ENCODE data around the gene MACROD2. TPM values are rescaled to one million over a fixed set of nuclear protein-coding genes. Genes with fewer than 3 reads are reported as not detected.

The MACROD2 gene
- total RNA-seq, 1 donor from 2014 or later: 47.7 TPM

DNA sequence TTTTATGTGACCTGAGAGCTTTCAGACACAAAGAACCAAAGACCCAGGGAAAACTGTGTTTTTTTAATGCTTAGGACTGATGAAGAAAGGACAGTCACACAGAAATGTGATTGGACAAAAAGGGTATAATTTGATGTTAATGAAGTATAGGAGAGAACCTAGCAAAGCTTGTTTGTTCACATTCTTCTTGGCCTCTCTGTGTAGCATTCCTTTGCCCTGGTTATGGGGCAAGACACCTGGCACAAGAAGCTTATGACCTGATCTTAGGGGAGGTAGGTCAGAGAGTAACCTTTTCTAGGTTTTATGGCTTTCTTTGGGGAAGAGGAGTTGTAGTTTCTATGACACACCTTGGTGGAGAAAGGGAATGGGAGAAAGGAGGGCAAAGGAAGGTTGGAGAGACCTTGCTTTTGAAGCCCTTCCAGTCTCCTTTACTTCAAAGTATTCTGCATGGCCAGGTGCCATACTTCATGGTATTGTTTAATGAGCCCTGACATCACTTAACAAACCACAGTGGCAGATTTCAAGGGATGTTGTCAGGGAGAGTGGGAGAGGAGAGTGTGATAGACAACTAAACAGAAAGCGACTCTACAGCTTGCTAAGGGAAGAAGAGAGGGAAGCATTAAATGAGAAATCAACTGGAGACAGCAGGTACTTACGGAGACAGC, 1043.9 kb downstream of the MACROD2 start:
- no peak for FAIRE-seq
- DNase-seq (ENCODE audit: low spot score in 2 of 2): no peak

DNA sequence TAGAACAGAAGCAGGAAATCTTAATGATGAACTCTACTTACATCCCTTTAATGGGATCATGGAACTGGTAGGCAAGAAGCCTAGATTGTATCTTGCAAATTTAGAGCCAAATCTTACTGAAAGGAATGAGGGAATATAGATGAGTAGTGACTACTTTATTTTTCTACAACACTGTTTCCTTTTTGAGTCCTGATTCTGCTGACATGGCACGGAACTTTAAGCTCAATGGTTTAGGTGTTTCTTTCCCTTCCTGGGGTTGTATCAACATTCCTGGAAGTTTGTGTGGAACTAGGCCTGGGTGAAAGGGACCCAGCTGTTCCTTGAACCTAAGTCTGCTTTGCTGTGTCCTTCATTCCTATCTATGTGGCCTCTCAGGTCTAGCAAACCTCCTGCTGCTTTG, 1047.4 kb downstream of the MACROD2 start:
- FAIRE-seq: no peak

DNA sequence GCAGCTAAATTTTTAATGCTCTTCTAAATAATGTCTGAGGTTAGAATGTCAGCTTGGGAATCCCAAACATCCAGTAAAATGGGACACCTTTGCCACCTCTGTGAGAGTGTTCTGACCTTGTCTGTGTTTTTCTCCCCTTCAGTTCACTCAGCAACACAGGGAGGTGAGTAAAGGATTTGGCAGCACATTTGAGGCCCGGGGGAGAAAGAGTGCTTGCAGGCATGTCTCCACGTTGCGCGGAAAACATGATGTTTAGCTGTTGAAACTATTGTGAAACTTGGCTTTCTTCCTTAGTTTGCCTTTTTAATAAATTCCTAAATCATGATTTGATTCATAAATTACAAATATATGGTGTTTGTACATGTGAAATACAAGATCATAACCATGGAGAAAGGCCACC, 1049.9 kb downstream of the MACROD2 start:
- DNase-seq (ENCODE audit: low spot score in 2 of 2): no peak
- FAIRE-seq: no peak

More for the DNA sequence above, 1047.4 kb downstream of the MACROD2 start:
- DNase-seq (ENCODE audit: low spot score in 2 of 2): no peak

DNA sequence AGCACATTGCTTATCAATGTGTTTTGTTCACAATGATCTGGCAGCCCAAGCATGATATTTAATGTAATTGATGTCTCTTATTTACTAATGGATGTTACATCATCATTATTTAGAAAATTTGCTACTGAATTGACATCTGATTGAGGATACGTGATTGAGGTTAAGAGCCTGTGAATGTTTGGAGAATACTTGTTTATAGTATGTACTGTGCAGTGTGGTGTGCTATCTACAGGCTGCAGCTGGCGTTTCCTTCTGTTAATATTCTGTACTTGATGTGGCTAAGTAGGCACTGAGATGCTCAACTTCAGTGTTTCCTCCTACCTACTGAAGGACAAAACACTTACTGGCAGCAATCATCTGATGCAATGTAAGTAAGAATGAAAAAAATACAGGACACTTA, 1051.7 kb downstream of the MACROD2 start:
- FAIRE-seq (no peak), DNase-seq (ENCODE audit: low spot score in 2 of 2) (no peak)

DNA sequence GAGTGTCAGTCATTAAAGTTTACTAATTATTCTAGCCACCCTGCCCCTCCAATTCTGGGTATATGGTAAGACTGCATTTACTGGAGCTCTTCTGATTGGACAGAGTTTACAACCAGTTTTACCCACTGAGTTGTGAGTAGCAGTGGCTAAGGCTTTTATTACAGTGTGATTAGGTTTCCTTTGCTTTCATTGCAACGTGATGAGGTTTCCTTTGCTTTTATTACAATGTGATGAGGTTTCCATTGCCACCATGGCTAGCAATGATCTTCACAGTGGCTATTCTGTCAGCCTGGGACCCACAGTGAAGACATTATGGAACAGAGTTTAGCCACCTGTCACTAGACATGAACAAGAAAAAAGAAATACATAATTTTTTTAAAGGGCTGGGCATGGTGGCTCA, 1052.3 kb downstream of the MACROD2 start:
- FAIRE-seq (no peak), DNase-seq (ENCODE audit: low spot score in 2 of 2) (no peak)

DNA sequence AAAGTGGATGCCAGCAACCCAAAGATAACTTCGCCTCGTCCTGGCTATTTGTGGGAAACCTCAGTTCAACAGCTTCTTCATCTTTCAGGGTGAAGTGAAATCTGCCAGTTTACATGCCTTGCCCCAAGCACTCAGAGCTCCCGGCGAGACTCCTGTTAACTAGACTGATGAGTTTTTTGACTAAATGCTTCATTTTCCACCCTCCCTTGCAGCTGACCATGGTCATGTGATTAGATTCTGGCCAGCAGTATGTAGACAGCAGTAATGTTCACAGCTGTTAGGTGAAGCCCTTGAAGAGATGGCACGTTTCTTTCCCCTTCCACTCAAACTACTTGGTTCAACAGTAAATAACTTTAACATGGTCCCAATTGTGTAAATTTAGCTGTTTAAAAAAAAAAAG, 1060.9 kb downstream of the MACROD2 start:
- DNase-seq (ENCODE audit: low spot score in 2 of 2) (no peak), FAIRE-seq (no peak)

DNA sequence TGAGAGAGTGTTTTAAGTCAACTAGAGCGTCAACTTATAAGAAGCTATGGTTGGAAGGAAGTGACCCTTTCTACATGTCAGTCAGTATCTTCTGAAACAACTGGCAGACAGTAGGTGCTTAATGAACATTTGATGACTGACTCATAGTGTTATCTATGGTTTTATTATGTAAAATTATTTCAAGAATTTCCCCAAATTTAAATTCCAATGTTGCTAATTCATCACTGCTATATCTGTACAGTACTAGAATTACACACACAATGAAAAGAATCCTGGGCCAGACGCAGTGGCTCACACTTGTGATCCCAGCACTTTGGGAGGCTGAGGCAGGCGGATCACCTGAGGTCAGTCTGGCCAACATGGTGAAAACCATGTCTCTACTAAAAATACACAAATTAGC, 1063.5 kb downstream of the MACROD2 start:
- FAIRE-seq: no peak
- DNase-seq (ENCODE audit: low spot score in 2 of 2): no peak

DNA sequence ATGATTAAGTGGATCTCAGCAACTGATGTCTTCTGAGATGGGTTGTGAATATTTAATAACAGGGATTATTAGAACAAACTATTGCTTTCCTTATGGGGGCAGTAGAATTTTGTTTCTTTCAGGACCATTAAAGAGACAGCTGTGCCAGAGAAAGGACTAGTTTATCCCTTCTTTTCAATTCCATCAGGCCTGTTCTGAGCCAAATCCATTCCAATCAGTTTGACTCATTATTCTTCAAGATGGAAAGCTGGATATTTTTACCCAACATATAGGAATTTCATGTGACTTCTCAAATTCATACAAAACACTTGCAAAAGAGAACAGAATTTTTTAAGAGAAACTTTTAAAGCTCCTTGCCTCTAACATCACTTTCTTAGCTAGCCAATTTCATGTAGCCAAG, 1064.1 kb downstream of the MACROD2 start:
- DNase-seq (ENCODE audit: low spot score in 2 of 2) (no peak), FAIRE-seq (no peak)

DNA sequence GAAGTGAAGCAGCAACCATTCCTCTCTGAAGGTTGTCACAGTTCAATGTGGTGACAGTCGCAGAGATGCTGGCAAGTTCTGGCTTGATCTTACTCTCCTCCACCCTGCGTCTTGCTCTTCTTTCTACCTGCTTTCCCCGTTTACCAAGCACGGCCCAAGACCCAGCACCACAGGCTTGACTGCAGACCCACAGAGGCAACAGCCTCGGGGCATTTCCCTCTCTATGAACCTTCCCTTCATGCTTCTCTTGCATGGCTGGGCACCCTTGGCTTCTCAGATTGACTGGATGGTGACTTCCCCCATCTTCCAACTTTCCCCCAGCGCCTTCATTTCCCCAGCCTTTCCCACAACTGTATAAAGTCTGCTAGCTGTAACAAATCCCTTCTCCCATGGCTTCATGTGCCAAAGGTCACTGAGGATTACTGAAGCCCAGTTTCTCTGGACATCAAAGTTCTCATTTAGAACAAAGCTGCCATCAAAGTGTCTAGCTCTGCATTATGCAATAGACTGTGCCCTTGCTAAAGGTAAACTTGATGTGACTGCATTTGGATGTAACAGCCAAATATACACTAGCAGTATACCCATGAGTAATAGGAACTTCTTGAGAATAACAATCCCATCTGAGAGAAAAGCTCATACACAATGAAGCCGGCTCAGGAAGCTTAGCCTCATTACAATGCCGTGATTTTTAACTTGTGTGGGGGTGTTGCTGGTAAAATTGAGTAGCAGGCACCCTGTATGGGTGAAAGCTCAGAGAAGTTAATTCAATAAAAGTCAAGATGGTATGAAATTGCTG, 1065.1 kb downstream of the MACROD2 start:
- FAIRE-seq (no peak), DNase-seq (ENCODE audit: low spot score in 2 of 2) (no peak)

DNA sequence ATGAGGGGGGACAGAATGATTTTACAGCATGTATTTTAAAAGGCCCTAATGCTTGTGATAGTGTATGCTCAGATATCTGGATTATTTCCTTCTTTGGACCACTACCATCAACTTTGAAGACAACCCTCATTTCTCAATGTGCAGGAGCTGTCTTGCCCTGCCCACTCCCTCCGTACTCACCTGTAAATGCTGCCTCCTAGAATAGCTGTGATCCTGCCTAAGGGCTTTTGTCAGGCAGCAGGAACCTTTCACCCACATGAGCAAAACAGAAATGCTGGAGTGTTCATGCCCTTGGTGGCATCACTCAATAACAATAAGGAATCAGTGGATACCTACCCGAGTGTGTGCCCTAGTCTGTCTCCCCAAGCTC, 1065.7 kb downstream of the MACROD2 start:
- FAIRE-seq: no peak
- DNase-seq (ENCODE audit: low spot score in 2 of 2): no peak

DNA sequence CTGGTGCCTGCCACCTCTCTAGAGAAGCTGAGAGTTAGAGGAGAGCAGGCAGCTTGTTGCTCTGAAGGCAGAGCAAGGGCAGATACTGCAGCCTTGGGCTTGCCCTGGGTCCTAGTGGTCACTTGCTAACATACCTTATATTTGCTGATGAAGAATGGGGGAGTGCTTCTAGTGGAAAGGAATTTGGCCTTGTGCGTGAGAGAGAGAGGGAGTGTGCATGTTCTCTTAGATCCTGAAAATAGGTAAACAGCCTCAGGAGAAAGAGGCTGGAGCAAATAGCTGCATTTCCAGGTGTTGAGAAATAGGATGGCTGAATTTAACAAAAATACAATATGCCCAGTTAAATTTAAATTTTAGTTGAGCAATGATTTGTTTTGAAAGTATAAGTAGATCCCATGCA, 1066.6 kb downstream of the MACROD2 start:
- FAIRE-seq (no peak), DNase-seq (ENCODE audit: low spot score in 2 of 2) (no peak)

DNA sequence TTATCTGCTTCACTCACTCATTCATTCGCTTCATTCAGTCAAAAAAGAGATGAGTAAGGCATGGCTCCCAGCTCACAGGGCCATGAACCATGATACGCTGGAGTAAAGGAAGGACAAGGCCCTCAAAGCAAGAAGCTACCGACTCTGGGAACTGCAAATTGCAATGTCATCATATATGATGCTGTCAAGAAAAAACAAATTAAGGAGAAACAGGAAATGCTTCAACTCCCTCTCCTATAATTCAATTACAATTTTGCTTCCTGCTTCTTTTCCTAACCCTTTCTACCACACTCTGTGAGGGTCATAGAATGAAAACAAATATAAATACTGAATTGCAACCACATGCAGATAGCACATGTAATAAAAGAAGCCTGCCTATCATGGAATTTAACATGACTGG, 1067.8 kb downstream of the MACROD2 start:
- DNase-seq (ENCODE audit: low spot score in 2 of 2): no peak
- FAIRE-seq: no peak

DNA sequence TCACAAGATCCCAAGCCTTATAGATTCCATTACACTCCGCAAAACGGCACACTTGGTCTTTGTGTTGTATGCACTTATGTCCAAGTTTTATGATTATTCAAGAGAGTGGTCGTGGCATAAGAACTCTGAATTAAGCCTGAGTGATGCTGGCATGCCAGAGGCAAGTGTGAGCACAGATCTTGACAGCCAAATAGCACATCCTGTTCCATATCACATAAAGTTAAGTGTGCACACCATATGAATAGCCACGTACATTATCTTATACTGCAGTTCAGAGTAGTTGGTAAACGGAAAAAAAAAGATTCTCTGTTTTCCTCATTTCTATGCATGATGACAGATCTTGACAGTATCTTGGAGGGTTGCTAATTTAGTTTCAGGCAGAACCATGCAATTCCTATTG, 1069.4 kb downstream of the MACROD2 start:
- DNase-seq (ENCODE audit: low spot score in 2 of 2): no peak
- FAIRE-seq: no peak

DNA sequence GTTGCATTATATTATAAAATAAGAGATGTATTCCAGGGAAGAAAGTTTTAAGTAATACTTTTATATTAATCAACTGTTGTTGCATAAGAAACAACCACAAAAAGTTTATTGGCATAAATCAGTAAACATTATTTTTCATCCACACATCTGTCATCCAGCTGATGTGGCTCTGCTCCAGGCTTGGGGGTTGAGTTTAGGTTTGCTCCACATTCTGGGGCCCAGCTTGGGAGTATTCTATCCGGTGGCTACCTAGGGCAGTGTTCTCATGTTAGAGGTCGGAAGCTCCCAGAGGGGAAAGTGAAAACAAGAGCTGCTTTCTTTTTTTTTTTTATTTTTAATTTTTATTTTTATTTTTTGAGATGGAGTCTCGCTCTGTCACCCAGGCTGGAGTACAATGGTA, 1070.5 kb downstream of the MACROD2 start:
- no peak for DNase-seq (ENCODE audit: low spot score in 2 of 2)
- FAIRE-seq: no peak

DNA sequence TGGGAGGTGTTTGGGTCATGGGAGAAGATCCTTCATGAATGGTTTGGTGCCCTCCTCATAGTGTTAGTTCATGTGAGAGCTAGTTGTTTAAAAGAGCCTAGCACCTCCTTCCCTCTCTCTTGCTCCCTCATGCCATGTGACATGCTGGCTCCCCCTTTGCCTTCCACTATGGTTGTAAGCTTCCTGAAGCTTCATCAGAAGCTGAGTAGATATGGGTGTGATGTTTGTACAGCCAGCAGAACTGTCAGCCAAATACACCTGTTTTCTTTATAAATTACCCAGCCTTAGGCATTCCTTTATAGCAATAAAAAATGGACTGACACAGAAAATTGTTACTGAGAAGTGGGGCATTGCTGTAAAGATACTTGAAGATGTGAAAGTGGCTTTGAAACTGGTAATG, 1073.2 kb downstream of the MACROD2 start:
- FAIRE-seq (no peak), DNase-seq (ENCODE audit: low spot score in 2 of 2) (no peak)

DNA sequence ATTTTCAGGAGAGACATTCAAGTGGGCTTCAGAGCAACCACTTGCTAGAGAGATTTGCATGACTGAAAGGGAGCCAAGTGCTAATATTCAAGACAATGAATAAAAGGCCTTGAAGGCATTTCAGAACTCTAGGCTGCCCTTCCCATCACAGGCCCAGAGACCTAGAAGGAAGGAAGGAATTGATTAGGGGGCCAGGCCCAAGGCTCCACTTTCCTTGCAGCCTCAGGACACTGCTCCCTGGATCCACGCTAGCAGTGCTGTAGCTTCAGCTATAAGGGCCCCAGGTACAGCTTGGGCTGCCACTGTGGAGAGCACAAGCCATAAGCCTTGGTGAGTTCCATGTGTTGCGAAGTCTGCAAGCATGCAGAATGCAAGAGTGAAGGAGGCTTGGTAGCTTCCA, 1074.0 kb downstream of the MACROD2 start:
- DNase-seq (ENCODE audit: low spot score in 2 of 2) (no peak), FAIRE-seq (no peak)

DNA sequence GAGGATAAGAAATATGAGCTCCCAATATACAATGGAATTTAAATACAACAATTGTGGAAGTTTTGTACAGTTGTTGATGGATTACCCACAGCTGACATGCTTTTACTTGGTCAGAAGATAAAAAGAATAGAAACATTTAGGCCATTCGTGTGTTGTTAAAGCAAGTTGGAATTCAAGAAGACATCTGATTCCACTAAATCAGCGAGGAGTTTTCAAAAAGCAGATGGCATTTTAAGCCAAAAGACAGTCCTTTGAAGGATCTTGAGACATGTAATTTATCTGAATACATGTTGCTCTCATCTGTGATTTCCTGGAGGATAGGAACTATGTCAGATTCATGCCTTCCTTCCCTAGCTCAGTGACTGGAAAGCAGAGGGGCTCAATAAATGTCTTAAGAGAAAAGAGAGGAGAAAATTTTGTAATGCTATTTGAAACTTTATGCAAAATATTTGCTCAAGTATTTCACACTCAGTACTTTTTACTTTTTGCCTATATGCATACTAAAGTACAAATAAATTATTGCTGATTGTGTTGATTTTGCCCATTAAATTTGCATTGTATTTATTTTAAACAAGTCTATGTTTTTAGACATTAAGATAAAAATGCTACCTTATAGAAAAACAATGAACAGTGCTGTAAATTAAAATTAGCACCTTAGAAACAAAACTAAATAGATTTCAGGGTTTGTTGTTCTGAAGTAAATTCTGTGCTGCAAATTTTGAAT, 1075.9 kb downstream of the MACROD2 start:
- no peak for FAIRE-seq

DNA sequence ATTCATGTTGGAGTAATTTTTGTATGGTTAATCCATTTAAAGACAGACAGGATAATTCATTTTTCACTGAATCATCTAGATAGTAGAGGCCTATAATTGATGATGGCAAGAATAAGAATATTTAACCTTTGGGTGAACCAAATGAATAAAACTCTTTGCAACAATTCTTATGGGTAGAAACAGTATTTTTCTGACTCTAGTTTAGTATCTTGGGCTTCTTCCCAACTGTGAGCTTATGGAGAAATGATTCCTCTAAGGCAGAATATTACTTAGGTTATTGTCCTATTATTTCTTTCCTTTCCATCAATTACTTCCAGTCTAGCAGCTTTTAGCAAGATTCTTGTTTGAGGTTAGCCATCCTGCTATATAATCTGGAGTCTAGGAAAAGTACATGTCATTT, 1077.0 kb downstream of the MACROD2 start:
- DNase-seq (ENCODE audit: low spot score in 2 of 2) (no peak), FAIRE-seq (no peak)

More for the DNA sequence above, 1075.9 kb downstream of the MACROD2 start:
- DNase-seq (ENCODE audit: low spot score in 2 of 2): no peak

DNA sequence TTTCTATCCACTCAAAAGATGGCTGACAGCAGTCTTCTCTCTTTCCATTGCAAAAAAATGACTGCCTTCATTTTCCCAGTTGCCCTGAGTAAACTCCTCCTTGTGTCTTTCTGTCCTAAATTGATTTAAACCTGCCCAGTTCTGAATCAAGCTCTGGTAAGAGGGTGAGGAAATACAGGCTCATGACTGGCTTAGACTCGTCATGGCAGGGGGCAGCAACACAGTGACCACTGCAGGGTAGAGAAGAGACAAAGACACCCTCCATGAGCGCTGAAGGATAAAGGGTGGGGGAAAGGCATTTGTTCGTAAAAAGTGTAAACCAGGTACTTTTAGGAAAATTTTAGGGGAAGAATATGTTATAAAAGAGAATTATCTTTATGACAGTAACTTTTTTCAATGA, 1080.3 kb downstream of the MACROD2 start:
- no peak for FAIRE-seq
- DNase-seq (ENCODE audit: low spot score in 2 of 2): no peak

DNA sequence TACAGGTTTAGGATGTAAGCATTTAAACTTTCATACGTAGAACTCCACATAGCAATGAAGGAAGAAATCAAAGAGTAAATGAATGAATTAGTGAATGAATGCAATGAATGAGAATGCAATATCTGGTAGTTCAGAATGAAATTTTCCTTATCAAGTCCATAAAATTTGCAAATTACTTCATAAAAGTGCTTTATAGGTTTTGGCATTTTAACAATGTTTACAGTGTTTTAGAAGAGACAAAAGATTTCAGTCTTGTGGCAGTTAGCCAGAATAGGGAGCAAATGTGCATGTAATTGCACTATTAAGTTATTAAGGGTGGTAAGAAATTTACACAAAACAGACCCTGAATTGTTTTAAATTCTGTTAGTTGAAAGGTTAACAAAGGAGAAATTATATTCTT, 1081.5 kb downstream of the MACROD2 start:
- DNase-seq (ENCODE audit: low spot score in 2 of 2) (no peak), FAIRE-seq (no peak)

DNA sequence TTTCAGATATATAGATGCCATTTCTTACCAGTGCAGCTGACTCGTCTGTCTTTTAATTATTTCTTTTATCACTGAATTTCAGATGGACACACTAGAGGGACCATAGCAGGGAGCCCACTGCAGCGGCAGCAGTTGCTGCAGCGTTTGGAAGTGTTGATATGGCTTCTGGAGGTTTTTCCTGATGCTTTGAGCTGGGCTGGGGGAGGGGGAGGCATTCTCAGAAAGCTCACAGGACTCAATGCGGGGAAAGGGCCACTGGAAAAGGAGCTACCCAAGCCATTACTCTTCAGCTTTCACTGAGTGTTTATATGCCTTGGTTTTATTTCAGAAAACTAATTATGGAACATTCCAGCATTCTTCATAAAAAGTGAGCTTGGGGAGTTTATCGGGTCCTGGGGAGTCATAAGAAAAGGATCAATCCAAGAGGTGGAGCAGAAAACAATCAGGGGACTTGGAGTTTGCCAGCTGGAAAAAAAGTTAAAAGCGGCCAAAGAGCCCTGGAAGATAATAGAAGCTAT, 1082.5 kb downstream of the MACROD2 start:
- DNase-seq (ENCODE audit: low spot score in 2 of 2) (no peak), FAIRE-seq (no peak)
